Testis (tissue), 3 donors: ENCODE data around the gene CREB3L2. TPM values are rescaled to one million over a fixed set of nuclear protein-coding genes. Genes with fewer than 3 reads are reported as not detected.
"Not testable (repeated sequence)": the region's sequence is repeated elsewhere in the genome, so short reads cannot be mapped to it uniquely, and the experiment has no call there.

Source experiments
- DNase-seq: peaks from one replicate; pipeline ENCODE4 v3.0.0-alpha.2; 2019
- H3K27ac ChIP-seq, 2 donors: fragments of 200-600 bp; sonication (generic); one replicate each; pipeline ENCODE4 v1.5.1; 2019
- H3K27me3 ChIP-seq: fragments of 200-600 bp; sonication (generic); one replicate; pipeline ENCODE4 v1.5.1; 2019
- H3K36me3 ChIP-seq: fragments of 200-600 bp; sonication (generic); one replicate; pipeline ENCODE4 v1.5.1; 2017; ENCODE audit warnings: low read depth; ENCODE audit errors: missing control alignments
- H3K4me1 ChIP-seq: fragments of 200-600 bp; sonication (generic); one replicate; pipeline ENCODE4 v1.5.1; 2019
- H3K4me3 ChIP-seq, 2 donors: fragments of 200-600 bp; sonication (generic); one replicate each; pipeline ENCODE4 v1.5.1; 2017 to 2019
- H3K9me3 ChIP-seq: fragments of 200-600 bp; sonication (generic); one replicate; pipeline ENCODE4 v1.5.1; 2017
- CTCF ChIP-seq, 3 experiments: fragments of 450-650 bp in 2 of 3; fragments of 200-600 bp in 1 of 3; sonication (generic) in 1 of 3; IDR thresholded peaks; one replicate each; pipeline ENCODE4 v1.5.1; 2016 to 2019; ENCODE audit warnings: antibody characterized with exemption in 3 of 3, mild to moderate bottlenecking in 2 of 3, moderate library complexity in 1 of 3
- POLR2A ChIP-seq: fragments of 450-650 bp; IDR thresholded peaks from one replicate; pipeline ENCODE4 v1.6.1; 2017; ENCODE audit warnings: antibody characterized with exemption, mild to moderate bottlenecking, moderate library complexity
- WGBS, 2 donors: methylation state at CpG; one replicate each; pipeline ENCODE4 v1.1.5; 2018; 5-methylcytosine and 5-hydroxymethylcytosine counted together
- intact Hi-C: fragments of 100-400 bp; cut with DNase I; formaldehyde crosslinking; loops from one replicate; pipeline ENCODE4 v1.15.1; 2023; ENCODE audit warnings: low total_unique reads
- polyA plus RNA-seq: library from polyadenylated mRNA; stranded (reverse); fragments of 350-450 nt; fragmentation: Illumina TruSeq; extraction: RNeasy Lipid Tissue Mini Kit (QIAGEN cat#74804); gene quantifications from one replicate; pipeline ENCODE4 v1.2.3, GENCODE V29; 2014; ENCODE audit warnings: low read depth, low replicate concordance; ENCODE audit not compliant: insufficient read depth
- total RNA-seq, 2 donors: library from RNA; depleted of rRNA; stranded (reverse); fragments of >200 nt; gene quantifications; one replicate each; pipeline ENCODE4 v1.2.3, GENCODE V29; 2016

Gene CREB3L2
- total and polyA plus RNA-seq, 3 donors from 2014 or later = 22.0 to 23.9 (median 23.4) TPM

GRCh38 chr7:138017992-138018391 lies 16.1 kb upstream of the CREB3L2 start:
- intact Hi-C loops = no loop called here
- Histone ChIP-seq H3K4me3 (no peak overlapping the region), H3K9me3 (no peaks in the 10 kb centered on the region), H3K27me3 (no peaks in the 10 kb centered on the region), H3K27ac (no peak overlapping the region), H3K36me3 (no peaks in the 10 kb centered on the region), H3K4me1 (no peaks in the 10 kb centered on the region)
- no peak for DNase-seq
- TF ChIP-seq CTCF (IDR thresholded peaks at IDR 0.05) = no peak
- TF ChIP-seq POLR2A = no peak
- WGBS, 2 donors = 92 to 94% methylated on average over 1 of the region's 1 CpG

GRCh38 chr7:138015096-138015495 lies 13.2 kb upstream of the CREB3L2 start:
- Histone ChIP-seq H3K36me3 (no peaks in the 10 kb centered on the region), H3K27me3 (no peaks in the 10 kb centered on the region), H3K4me3 (no peak overlapping the region), H3K9me3 (no peaks in the 10 kb centered on the region), H3K4me1 (no peaks in the 10 kb centered on the region), H3K27ac (no peak overlapping the region)
- WGBS, 2 donors = 84% methylated on average over 5 of the region's 5 CpGs
- intact Hi-C loops = no loop called here
- TF ChIP-seq POLR2A (no peak), CTCF (IDR thresholded peaks at IDR 0.05) (no peak)
- DNase-seq = no peak

DNA sequence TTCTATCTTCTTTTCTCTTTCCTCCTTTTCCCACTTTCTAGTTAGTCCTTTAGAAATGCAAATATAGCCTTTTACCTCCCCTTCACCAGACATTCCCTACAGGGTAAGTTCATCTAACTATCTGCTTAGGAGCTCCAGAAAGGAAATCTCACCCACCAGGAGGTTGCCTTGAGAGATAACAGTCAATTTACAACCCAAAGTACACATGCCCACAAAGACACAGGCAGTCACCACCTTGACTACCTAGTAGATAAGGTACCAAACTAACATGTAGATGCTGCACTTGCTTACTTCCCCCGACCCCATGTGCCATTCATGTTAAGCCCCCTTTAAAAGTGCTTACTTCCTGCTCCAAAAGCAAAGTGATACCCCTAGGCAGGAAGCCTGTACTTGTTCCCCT lies 12.8 kb upstream of the CREB3L2 start:
- TF ChIP-seq POLR2A = no peak
- no peak for TF ChIP-seq CTCF (IDR thresholded peaks at IDR 0.05)
- no peak overlapping the region for H3K4me3 ChIP-seq
- intact Hi-C loops = no loop called here
- H3K27me3 ChIP-seq = no peaks in the 10 kb centered on the region
- H3K9me3 ChIP-seq = no peaks in the 10 kb centered on the region
- no peaks in the 10 kb centered on the region for H3K36me3 ChIP-seq
- no peak for DNase-seq
- H3K27ac ChIP-seq = no peak overlapping the region
- no peaks in the 10 kb centered on the region for H3K4me1 ChIP-seq
- 91 to 100% methylated on average over 1 of the region's 1 CpG for WGBS, 2 donors

GRCh38 chr7:138014201-138014600 lies 12.3 kb upstream of the CREB3L2 start:
- H3K9me3 ChIP-seq, H3K27ac ChIP-seq, DNase-seq, H3K27me3 ChIP-seq, H3K36me3 ChIP-seq, H3K4me3 ChIP-seq, intact Hi-C loops, H3K4me1 ChIP-seq: not testable (repeated sequence)
- 89 to 94% methylated on average over 4 of the region's 4 CpGs for WGBS, 2 donors

- no peak overlapping the region for H3K4me3 ChIP-seq
- intact Hi-C loops = loop anchor here (5.0 to 10.0 kb wide), 2 partner anchors 107 to 355 kb away; no protein-coding TSS in a partner anchor
- H3K9me3 ChIP-seq = no peaks in the 10 kb centered on the region
- no peaks in the 10 kb centered on the region for H3K36me3 ChIP-seq
- H3K4me1 ChIP-seq = peaks cover 4% of the 10 kb centered on the region
- H3K27ac ChIP-seq = no peak overlapping the region
- H3K27me3 ChIP-seq = no peaks in the 10 kb centered on the region
- TF ChIP-seq CTCF (IDR thresholded peaks at IDR 0.05) (no peak), POLR2A (no peak)
- WGBS, 2 donors = 80 to 81% methylated on average over 1 of the region's 1 CpG
- no peak for DNase-seq
Measured at GRCh38 chr7:138009350-138009653, 7.4 kb upstream of the CREB3L2 start.
